ENCODE results near the gene EIF2AK2.
A peak's percentile ranks its signal among the peaks of the same experiment; 100 is the strongest.

EIF2AK2 gene

GRCh38 chr2:37083873-37084794 lies 72.6 kb downstream of the EIF2AK2 start, which contains the start of the genes GPATCH11 and HEATR5B:
GPATCH11 (plus strand) TSS chr2:37084518; CDS start chr2:37088382, 3,864 bp downstream.
HEATR5B (minus strand) TSS chr2:37084372; CDS start chr2:37083414, 958 bp downstream.
- FAIRE-seq = peak; percentile 98
- TF ChIP-seq TAF1 (IDR thresholded peaks at IDR 0.05; ENCODE audit: low read depth, low read length) = no peak; the same call in 1 of the 2 replicates
- TF ChIP-seq POLR2A (IDR thresholded peaks at IDR 0.05; ENCODE audit: low read depth, low read length) = peak; percentile 78
- TF ChIP-seq PAX5 (IDR thresholded peaks at IDR 0.05; ENCODE audit: insufficient read depth, low read length, severe bottlenecking) = no peak
- TF ChIP-seq POLR2AphosphoS5 (IDR thresholded peaks at IDR 0.05; ENCODE audit: low read depth, low read length) = 0 out of 2 replicates have a peak, but pooled peaks have one; percentile 49

DNA sequence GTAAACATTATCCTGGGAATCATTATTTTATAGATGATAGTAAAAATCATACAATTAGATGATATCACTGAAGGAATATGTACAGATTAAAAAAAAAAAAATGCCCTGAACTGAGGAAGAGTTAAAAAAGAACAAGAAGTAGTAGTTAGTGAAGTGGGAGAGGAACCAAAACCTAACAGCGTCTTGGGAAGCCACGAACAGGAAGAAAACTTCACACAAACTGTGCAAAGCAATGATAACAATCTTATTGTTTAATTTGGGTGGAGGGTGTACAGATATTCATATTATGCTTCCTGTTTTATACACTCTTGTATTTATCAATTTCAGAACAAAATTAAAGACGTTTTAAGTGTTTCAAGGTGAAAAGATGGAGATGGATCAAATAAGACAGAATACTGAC lies 76.1 kb downstream of the EIF2AK2 start:
- FAIRE-seq (no peak), DNase-seq (ENCODE audit: insufficient read length, low spot score) (no peak)
- TF ChIP-seq PAX5 (IDR thresholded peaks at IDR 0.05; ENCODE audit: insufficient read depth, low read length, severe bottlenecking) = no peak
- no peak for TF ChIP-seq TAF1 (IDR thresholded peaks at IDR 0.05; ENCODE audit: low read depth, low read length)
- peak; percentile 68 for TF ChIP-seq SPI1 (IDR thresholded peaks at IDR 0.05; ENCODE audit: low read depth, low read length)
- TF ChIP-seq POLR2A (IDR thresholded peaks at IDR 0.05; ENCODE audit: low read depth, low read length) = no peak
- no peak for TF ChIP-seq POLR2AphosphoS5 (IDR thresholded peaks at IDR 0.05; ENCODE audit: low read depth, low read length)

More at GRCh38 chr2:37083873-37084794, 72.6 kb downstream of the EIF2AK2 start, which contains the start of the genes GPATCH11 and HEATR5B:
- DNase-seq (ENCODE audit: insufficient read length, low spot score) = peak; percentile 83

GRCh38 chr2:37080266-37080665 lies 76.5 kb downstream of the EIF2AK2 start:
- DNase-seq (ENCODE audit: insufficient read length, low spot score) = no peak
- no peak for TF ChIP-seq PAX5 (IDR thresholded peaks at IDR 0.05; ENCODE audit: insufficient read depth, low read length, severe bottlenecking)
- TF ChIP-seq POLR2AphosphoS5 (IDR thresholded peaks at IDR 0.05; ENCODE audit: low read depth, low read length) = no peak
- no peak for TF ChIP-seq POLR2A (IDR thresholded peaks at IDR 0.05; ENCODE audit: low read depth, low read length)
- no peak for TF ChIP-seq TAF1 (IDR thresholded peaks at IDR 0.05; ENCODE audit: low read depth, low read length)
- TF ChIP-seq POU2F2 (IDR thresholded peaks at IDR 0.05; ENCODE audit: low read depth, low read length) = no peak
- TF ChIP-seq SPI1 (IDR thresholded peaks at IDR 0.05; ENCODE audit: low read depth, low read length) = no peak
- no peak for FAIRE-seq

DNA sequence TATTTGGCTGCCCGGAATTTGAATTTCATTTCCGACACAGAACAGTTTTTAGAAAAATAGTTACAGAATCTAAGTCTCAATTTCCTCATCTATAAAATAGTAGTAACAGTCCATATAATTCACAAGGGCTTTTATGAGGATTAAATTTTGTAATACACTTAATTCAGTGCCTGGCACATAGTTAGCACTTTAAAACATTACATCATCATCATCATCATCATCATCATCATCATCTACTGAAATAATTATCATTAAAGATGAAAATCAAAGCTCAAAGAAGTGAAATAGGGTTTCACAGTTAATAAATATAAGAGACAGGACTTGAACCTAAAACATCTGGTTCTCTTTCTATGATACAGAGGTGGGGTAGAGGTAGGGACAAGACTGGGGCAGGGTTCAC lies 85.8 kb downstream of the EIF2AK2 start:
- TF ChIP-seq SPI1 (IDR thresholded peaks at IDR 0.05; ENCODE audit: low read depth, low read length) = no peak
- no peak for TF ChIP-seq POLR2A (IDR thresholded peaks at IDR 0.05; ENCODE audit: low read depth, low read length)
- no peak for TF ChIP-seq TAF1 (IDR thresholded peaks at IDR 0.05; ENCODE audit: low read depth, low read length)
- TF ChIP-seq POLR2AphosphoS5 (IDR thresholded peaks at IDR 0.05; ENCODE audit: low read depth, low read length) = no peak
- no peak for TF ChIP-seq POU2F2 (IDR thresholded peaks at IDR 0.05; ENCODE audit: low read depth, low read length)
- TF ChIP-seq PAX5 (IDR thresholded peaks at IDR 0.05; ENCODE audit: insufficient read depth, low read length, severe bottlenecking) = no peak
- FAIRE-seq (no peak), DNase-seq (ENCODE audit: insufficient read length, low spot score) (no peak)

GRCh38 chr2:37068686-37069085 lies 88.1 kb downstream of the EIF2AK2 start:
- TF ChIP-seq POLR2A (IDR thresholded peaks at IDR 0.05; ENCODE audit: low read depth, low read length) (no peak), POLR2AphosphoS5 (IDR thresholded peaks at IDR 0.05; ENCODE audit: low read depth, low read length) (no peak), TAF1 (IDR thresholded peaks at IDR 0.05; ENCODE audit: low read depth, low read length) (no peak), POU2F2 (IDR thresholded peaks at IDR 0.05; ENCODE audit: low read depth, low read length) (no peak), PAX5 (IDR thresholded peaks at IDR 0.05; ENCODE audit: insufficient read depth, low read length, severe bottlenecking) (no peak), SPI1 (IDR thresholded peaks at IDR 0.05; ENCODE audit: low read depth, low read length) (no peak)
- no peak for FAIRE-seq
- DNase-seq (ENCODE audit: insufficient read length, low spot score) = no peak

DNA sequence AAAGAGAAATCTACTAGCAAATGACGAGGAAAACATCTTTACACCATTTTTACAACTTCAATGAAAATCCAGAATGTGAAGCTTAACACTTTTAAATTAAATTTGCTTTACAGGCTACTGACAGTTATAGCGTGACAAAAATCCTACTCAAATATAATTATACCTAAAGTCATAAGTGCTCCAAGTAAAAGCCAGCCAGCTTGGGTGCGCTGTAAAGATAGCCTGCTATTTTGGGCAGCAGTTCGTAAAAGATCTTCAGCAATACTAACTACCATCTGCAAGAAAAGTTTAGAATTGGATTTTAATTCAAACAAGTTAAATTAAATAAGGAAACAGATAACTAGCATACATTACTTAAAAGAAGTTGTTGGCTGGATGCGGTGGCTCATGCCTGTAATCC lies 95.0 kb downstream of the EIF2AK2 start:
- DNase-seq (ENCODE audit: insufficient read length, low spot score) = no peak
- TF ChIP-seq POLR2AphosphoS5 (IDR thresholded peaks at IDR 0.05; ENCODE audit: low read depth, low read length) = no peak
- no peak for TF ChIP-seq POLR2A (IDR thresholded peaks at IDR 0.05; ENCODE audit: low read depth, low read length)
- TF ChIP-seq TAF1 (IDR thresholded peaks at IDR 0.05; ENCODE audit: low read depth, low read length) = no peak
- TF ChIP-seq POU2F2 (IDR thresholded peaks at IDR 0.05; ENCODE audit: low read depth, low read length) = no peak
- no peak for TF ChIP-seq SPI1 (IDR thresholded peaks at IDR 0.05; ENCODE audit: low read depth, low read length)
- no peak for TF ChIP-seq PAX5 (IDR thresholded peaks at IDR 0.05; ENCODE audit: insufficient read depth, low read length, severe bottlenecking)
- no peak for FAIRE-seq

- TF ChIP-seq SPI1 (IDR thresholded peaks at IDR 0.05; ENCODE audit: low read depth, low read length) (no peak), PAX5 (IDR thresholded peaks at IDR 0.05; ENCODE audit: insufficient read depth, low read length, severe bottlenecking) (no peak), POLR2AphosphoS5 (IDR thresholded peaks at IDR 0.05; ENCODE audit: low read depth, low read length) (no peak), TAF1 (IDR thresholded peaks at IDR 0.05; ENCODE audit: low read depth, low read length) (no peak), POU2F2 (IDR thresholded peaks at IDR 0.05; ENCODE audit: low read depth, low read length) (no peak), POLR2A (IDR thresholded peaks at IDR 0.05; ENCODE audit: low read depth, low read length) (no peak)
- FAIRE-seq (no peak), DNase-seq (ENCODE audit: insufficient read length, low spot score) (no peak)
These were observed 95.6 kb downstream of the EIF2AK2 start for GRCh38 chr2:37061013-37061711.

GRCh38 chr2:37060446-37060845 lies 96.3 kb downstream of the EIF2AK2 start:
- no peak for DNase-seq (ENCODE audit: insufficient read length, low spot score)
- TF ChIP-seq POLR2AphosphoS5 (IDR thresholded peaks at IDR 0.05; ENCODE audit: low read depth, low read length) (no peak), SPI1 (IDR thresholded peaks at IDR 0.05; ENCODE audit: low read depth, low read length) (no peak), POU2F2 (IDR thresholded peaks at IDR 0.05; ENCODE audit: low read depth, low read length) (no peak), POLR2A (IDR thresholded peaks at IDR 0.05; ENCODE audit: low read depth, low read length) (no peak), PAX5 (IDR thresholded peaks at IDR 0.05; ENCODE audit: insufficient read depth, low read length, severe bottlenecking) (no peak), TAF1 (IDR thresholded peaks at IDR 0.05; ENCODE audit: low read depth, low read length) (no peak)
- FAIRE-seq = no peak

GRCh38 chr2:37059841-37060240 lies 96.9 kb downstream of the EIF2AK2 start:
- FAIRE-seq = no peak
- no peak for DNase-seq (ENCODE audit: insufficient read length, low spot score)
- TF ChIP-seq POLR2AphosphoS5 (IDR thresholded peaks at IDR 0.05; ENCODE audit: low read depth, low read length) = no peak
- TF ChIP-seq POLR2A (IDR thresholded peaks at IDR 0.05; ENCODE audit: low read depth, low read length) = no peak
- TF ChIP-seq PAX5 (IDR thresholded peaks at IDR 0.05; ENCODE audit: insufficient read depth, low read length, severe bottlenecking) = no peak
- TF ChIP-seq TAF1 (IDR thresholded peaks at IDR 0.05; ENCODE audit: low read depth, low read length) = no peak
- no peak for TF ChIP-seq SPI1 (IDR thresholded peaks at IDR 0.05; ENCODE audit: low read depth, low read length)
- no peak for TF ChIP-seq POU2F2 (IDR thresholded peaks at IDR 0.05; ENCODE audit: low read depth, low read length)
